Activated naive CD8-positive, alpha-beta T cell (primary cell): ENCODE data around the gene PTCSC3.
"Not testable (repeated sequence)": the region's sequence is repeated elsewhere in the genome, so short reads cannot be mapped to it uniquely, and the experiment has no call there.

Experiments used
- H3K27ac Mint-ChIP-seq: one replicate; pipeline ENCODE4 v1.8.0; 2021; ENCODE audit warnings: mixed read lengths
- H3K27me3 Mint-ChIP-seq: one replicate; pipeline ENCODE4 v1.8.0; 2021; ENCODE audit warnings: mixed read lengths
- H3K36me3 Mint-ChIP-seq: one replicate; pipeline ENCODE4 v1.8.0; 2021; ENCODE audit warnings: mixed read lengths
- H3K4me1 Mint-ChIP-seq: one replicate; pipeline ENCODE4 v1.8.0; 2021; ENCODE audit warnings: low read depth, mixed read lengths
- H3K4me3 Mint-ChIP-seq: one replicate; pipeline ENCODE4 v1.8.0; 2021; ENCODE audit warnings: mild to moderate bottlenecking, mixed read lengths
- H3K9me3 Mint-ChIP-seq: one replicate; pipeline ENCODE4 v1.8.0; 2021; ENCODE audit warnings: low read depth, mixed read lengths

PTCSC3 gene

DNA sequence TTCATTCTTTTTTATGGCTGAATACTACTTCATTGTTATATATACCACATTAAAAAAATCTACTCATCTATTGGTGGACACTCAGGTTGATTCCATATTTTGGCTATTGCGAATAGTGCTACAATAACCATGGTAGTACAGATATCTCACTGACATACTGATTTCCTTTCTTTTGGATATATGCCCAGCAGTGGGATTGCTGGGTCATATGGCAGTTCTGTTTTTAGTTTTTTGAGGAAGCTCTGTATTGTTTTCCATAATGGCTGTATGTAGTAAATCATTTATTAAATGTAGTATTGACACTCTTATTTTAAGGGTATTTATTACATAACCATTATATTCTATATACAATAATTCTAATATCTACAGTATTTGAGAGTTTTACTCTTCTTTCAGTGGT lies 43.7 kb downstream of the PTCSC3 start:
- H3K36me3 Mint-ChIP-seq, result no peaks in the 10 kb centered on the region
- H3K27me3 Mint-ChIP-seq, result peaks cover 14% of the 10 kb centered on the region
- no peak overlapping the region for H3K4me3 Mint-ChIP-seq
- no peaks in the 10 kb centered on the region for H3K9me3 Mint-ChIP-seq
- no peak overlapping the region for H3K27ac Mint-ChIP-seq
- H3K4me1 Mint-ChIP-seq, result no peaks in the 10 kb centered on the region

- H3K27me3 Mint-ChIP-seq, result peaks cover 21% of the 10 kb centered on the region
- no peaks in the 10 kb centered on the region for H3K9me3 Mint-ChIP-seq
- H3K27ac Mint-ChIP-seq, result no peak overlapping the region
- no peaks in the 10 kb centered on the region for H3K4me1 Mint-ChIP-seq
- H3K4me3 Mint-ChIP-seq, result no peak overlapping the region
- no peaks in the 10 kb centered on the region for H3K36me3 Mint-ChIP-seq
Measured at GRCh38 chr14:36130186-36130585, 46.3 kb downstream of the PTCSC3 start.

GRCh38 chr14:36129181-36129580 lies 47.3 kb downstream of the PTCSC3 start:
- H3K9me3 Mint-ChIP-seq, result no peaks in the 10 kb centered on the region
- H3K36me3 Mint-ChIP-seq, result no peaks in the 10 kb centered on the region
- peaks cover 22% of the 10 kb centered on the region for H3K27me3 Mint-ChIP-seq
- H3K4me1 Mint-ChIP-seq, result no peaks in the 10 kb centered on the region
- no peak overlapping the region for H3K4me3 Mint-ChIP-seq
- H3K27ac Mint-ChIP-seq, result no peak overlapping the region

- peaks cover 12% of the 10 kb centered on the region for H3K27me3 Mint-ChIP-seq
- no peaks in the 10 kb centered on the region for H3K4me1 Mint-ChIP-seq
- H3K4me3 Mint-ChIP-seq, result no peak overlapping the region
- no peaks in the 10 kb centered on the region for H3K36me3 Mint-ChIP-seq
- H3K27ac Mint-ChIP-seq, result no peak overlapping the region
- no peaks in the 10 kb centered on the region for H3K9me3 Mint-ChIP-seq
Measured at GRCh38 chr14:36113341-36113740, 63.2 kb downstream of the PTCSC3 start.

DNA sequence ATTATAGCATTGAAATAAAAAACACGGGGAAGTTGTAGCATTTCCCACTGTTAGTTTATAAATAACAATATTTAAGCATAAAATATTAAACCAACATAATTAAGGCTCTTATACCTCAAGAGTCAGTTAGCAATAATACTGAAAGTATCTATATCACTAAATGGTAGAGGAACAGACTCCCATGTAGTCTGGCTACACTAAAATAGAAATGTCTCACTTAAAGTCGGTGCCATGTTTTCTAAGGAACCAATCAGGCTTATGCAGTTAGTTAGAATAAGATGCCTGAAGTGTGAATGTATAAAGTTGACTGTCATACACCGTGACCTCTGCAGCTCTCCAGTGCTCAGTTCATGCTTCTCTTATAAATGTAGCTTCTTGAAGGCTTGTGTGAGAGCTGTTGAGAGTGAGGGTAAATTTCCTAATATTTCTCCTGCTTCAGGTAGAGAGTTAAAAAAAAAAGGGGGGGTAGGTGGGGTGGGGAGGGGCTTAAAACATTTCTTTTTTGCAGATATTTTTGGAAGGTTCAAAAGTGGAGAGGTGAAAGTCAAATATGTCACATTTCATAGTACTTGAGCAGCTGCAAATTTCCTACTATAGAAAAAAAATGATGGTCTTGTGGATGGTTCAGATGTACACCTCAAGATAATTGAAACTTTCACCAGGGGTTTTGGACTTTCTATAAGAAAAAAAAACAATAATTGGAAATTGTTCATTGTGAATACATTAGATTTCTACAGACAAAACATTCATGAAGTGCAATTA lies 64.5 kb downstream of the PTCSC3 start:
- H3K4me1 Mint-ChIP-seq, result no peaks in the 10 kb centered on the region
- H3K27me3 Mint-ChIP-seq, result peaks cover 12% of the 10 kb centered on the region

DNA sequence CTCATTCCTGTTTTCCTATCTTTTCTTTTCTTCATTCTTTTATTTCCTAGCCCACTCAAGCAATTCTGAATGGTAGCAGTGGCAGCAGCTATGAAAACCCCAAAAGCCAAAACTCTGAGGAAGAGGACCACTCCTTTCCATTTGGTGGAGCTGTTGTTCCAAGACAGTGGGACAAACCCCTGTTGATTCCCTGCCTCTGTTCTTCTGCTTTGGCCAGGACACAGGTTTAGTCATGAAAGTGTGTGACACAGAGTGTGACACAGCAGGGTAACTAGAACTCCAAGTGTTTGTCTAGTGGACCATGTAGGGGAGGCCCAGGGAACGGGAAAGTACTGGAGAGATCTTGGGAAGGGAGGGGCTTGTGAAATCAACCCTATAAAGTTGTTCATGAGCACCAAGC lies 71.1 kb downstream of the PTCSC3 start:
- Mint-ChIP-seq H3K4me1 (no peaks in the 10 kb centered on the region), H3K27ac (no peak overlapping the region), H3K27me3 (peaks cover 25% of the 10 kb centered on the region), H3K9me3 (no peaks in the 10 kb centered on the region), H3K4me3 (no peak overlapping the region), H3K36me3 (no peaks in the 10 kb centered on the region)

More for the DNA sequence above, 64.5 kb downstream of the PTCSC3 start:
- Mint-ChIP-seq H3K36me3 (no peaks in the 10 kb centered on the region), H3K9me3 (no peaks in the 10 kb centered on the region), H3K4me3 (no peak overlapping the region), H3K27ac (no peak overlapping the region)

- peaks cover 27% of the 10 kb centered on the region for H3K27me3 Mint-ChIP-seq
- H3K4me1 Mint-ChIP-seq, H3K27ac Mint-ChIP-seq, H3K36me3 Mint-ChIP-seq, H3K9me3 Mint-ChIP-seq, H3K4me3 Mint-ChIP-seq: not testable (repeated sequence)
Measured at GRCh38 chr14:36104258-36104657, 72.3 kb downstream of the PTCSC3 start.

- Mint-ChIP-seq H3K9me3 (no peaks in the 10 kb centered on the region), H3K27me3 (peaks cover 21% of the 10 kb centered on the region), H3K4me1 (no peaks in the 10 kb centered on the region), H3K27ac (no peak overlapping the region), H3K4me3 (no peak overlapping the region), H3K36me3 (no peaks in the 10 kb centered on the region)
Measured at GRCh38 chr14:36099619-36100018, 76.9 kb downstream of the PTCSC3 start.

DNA sequence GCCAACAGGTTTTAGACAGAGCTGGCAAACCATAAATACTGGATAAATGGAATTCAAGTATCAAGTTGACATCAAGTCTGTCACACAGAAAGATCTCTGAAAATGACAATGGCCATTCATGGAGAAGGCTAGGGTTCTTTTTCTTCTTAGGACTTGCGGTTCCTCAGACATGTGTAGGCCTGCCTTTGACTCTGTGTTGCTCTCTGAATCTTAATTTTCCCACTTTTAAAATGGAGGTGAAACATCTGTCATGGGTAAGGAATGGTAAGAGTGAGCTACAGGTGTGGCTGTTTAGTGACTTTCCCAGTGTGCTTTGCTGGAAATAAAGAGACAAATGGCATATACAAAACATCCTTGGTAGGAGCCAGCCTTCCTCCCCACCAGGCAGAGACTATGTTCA lies 79.2 kb downstream of the PTCSC3 start:
- H3K9me3 Mint-ChIP-seq, result no peaks in the 10 kb centered on the region

DNA sequence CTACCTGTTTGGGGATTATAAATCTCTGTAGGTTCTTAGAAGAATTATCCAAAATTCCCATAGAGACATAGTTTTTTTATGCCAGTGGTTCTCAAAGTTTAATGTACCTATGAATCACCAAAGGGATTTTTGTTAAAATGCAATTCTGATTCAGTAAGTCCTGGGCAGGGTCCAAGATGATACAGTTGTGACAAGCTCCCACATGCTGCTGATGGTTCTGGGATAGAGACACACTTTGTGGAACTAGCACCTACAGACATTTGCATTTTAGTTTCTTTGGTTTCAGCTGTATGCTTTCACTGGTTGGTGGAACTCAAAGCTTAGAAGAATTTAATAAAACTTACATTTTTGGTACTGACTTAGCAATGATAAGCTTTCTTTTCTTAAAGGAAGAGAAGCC lies 80.4 kb downstream of the PTCSC3 start:
- H3K36me3 Mint-ChIP-seq, result no peaks in the 10 kb centered on the region
- no peak overlapping the region for H3K27ac Mint-ChIP-seq
- no peaks in the 10 kb centered on the region for H3K9me3 Mint-ChIP-seq
- H3K27me3 Mint-ChIP-seq, result peaks cover 17% of the 10 kb centered on the region
- no peak overlapping the region for H3K4me3 Mint-ChIP-seq
- H3K4me1 Mint-ChIP-seq, result no peaks in the 10 kb centered on the region

More for the DNA sequence above, 79.2 kb downstream of the PTCSC3 start:
- H3K27me3 Mint-ChIP-seq, result peaks cover 15% of the 10 kb centered on the region
- H3K36me3 Mint-ChIP-seq, result no peaks in the 10 kb centered on the region
- no peak overlapping the region for H3K27ac Mint-ChIP-seq
- no peak overlapping the region for H3K4me3 Mint-ChIP-seq
- no peaks in the 10 kb centered on the region for H3K4me1 Mint-ChIP-seq

DNA sequence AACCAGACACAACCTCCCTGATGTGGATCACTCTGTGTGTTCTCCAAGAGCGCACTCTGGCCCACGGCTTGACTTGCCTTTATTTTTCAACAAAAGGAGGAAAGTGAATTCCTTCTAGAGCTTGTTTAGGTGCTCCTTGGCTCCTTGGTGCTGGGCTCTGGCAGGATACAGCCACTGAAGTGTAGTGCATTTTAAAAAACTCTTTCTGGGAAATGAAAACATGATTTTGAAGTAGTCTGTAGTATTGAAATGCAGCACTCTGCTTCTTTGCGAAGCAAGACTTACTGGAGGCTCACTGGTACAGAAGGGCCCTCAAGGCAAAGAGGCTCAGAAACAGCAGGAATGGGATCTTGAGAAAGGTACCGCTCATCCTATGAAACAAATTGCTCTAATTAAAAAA lies 81.6 kb downstream of the PTCSC3 start:
- Mint-ChIP-seq H3K9me3 (no peaks in the 10 kb centered on the region), H3K36me3 (no peaks in the 10 kb centered on the region), H3K27me3 (peaks cover 16% of the 10 kb centered on the region), H3K27ac (no peak overlapping the region), H3K4me1 (no peaks in the 10 kb centered on the region), H3K4me3 (no peak overlapping the region)

DNA sequence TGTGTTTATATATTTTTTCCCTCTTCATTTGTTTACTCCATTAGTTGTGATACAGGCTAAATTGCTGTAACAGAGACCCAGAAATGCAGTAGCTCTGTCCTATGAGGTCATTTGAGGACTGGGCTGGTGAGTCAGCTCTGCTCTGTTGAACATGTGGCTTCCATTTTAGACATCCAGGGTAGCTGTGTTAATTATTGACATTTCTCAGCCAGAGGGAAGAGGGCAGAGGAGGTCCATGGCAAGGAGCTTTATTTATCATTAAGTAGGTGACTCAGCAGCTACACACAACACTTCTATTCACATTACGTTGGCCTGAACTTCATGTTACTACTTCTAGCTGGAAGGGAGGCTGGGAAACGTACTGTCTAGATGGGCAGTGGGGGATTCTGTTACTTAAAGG lies 85.4 kb downstream of the PTCSC3 start:
- no peak overlapping the region for H3K4me3 Mint-ChIP-seq
- no peaks in the 10 kb centered on the region for H3K9me3 Mint-ChIP-seq
- H3K27me3 Mint-ChIP-seq, result peaks cover 17% of the 10 kb centered on the region
- no peaks in the 10 kb centered on the region for H3K36me3 Mint-ChIP-seq
- H3K27ac Mint-ChIP-seq, result no peak overlapping the region
- H3K4me1 Mint-ChIP-seq, result no peaks in the 10 kb centered on the region

DNA sequence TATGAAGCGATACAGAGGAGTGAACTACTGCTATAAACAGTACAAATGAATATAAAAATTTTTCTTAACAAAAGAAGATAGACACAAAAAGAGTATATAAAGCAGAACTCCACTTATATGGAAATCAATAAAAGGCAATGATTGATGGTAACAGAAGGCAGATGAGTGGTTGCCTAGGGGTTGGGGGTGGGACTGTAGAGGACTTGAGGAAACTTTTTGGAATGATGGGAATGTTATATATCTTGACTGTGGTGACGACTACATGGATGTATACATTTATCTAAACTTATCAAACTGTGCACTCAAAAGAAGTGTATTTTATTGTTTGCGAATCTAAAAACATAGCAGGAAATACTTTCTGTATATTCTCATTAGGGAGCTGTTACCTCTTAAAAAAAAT lies 89.1 kb downstream of the PTCSC3 start:
- no peaks in the 10 kb centered on the region for H3K36me3 Mint-ChIP-seq
- H3K4me3 Mint-ChIP-seq, result no peak overlapping the region
- H3K4me1 Mint-ChIP-seq, result no peaks in the 10 kb centered on the region
- no peak overlapping the region for H3K27ac Mint-ChIP-seq
- H3K27me3 Mint-ChIP-seq, result peaks cover 16% of the 10 kb centered on the region
- no peaks in the 10 kb centered on the region for H3K9me3 Mint-ChIP-seq

GRCh38 chr14:36086629-36087395 lies 89.7 kb downstream of the PTCSC3 start:
- Mint-ChIP-seq H3K4me1 (no peaks in the 10 kb centered on the region), H3K9me3 (no peaks in the 10 kb centered on the region), H3K27ac (no peak overlapping the region), H3K27me3 (peaks cover 16% of the 10 kb centered on the region), H3K4me3 (no peak overlapping the region), H3K36me3 (no peaks in the 10 kb centered on the region)

DNA sequence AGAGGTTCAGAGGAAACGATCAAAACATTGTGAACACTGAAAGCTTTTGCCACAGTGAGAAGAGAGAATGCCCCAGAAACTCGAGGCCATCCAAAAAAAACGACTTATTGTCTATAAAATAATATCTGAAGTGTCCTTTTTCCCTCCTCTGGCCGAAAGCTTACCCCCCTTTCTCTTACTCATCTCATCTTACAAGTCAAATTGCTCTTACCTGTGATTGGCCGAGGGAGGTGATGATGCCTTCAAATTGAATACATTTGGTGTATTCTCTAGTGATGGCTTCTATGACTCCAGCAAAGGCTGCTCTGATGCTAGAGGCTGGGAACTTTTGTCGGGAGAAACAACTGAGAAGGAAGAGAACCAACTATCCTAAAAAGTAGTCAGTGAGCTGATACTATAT lies 90.7 kb downstream of the PTCSC3 start:
- Mint-ChIP-seq H3K4me3 (no peak overlapping the region), H3K36me3 (no peaks in the 10 kb centered on the region), H3K4me1 (no peaks in the 10 kb centered on the region), H3K27ac (no peak overlapping the region), H3K9me3 (no peaks in the 10 kb centered on the region), H3K27me3 (peaks cover 10% of the 10 kb centered on the region)
